Measurements from ENCODE around the gene DPEP2.

- TF ChIP-seq CTCF (IDR thresholded peaks at IDR 0.05; ENCODE audit: borderline replicate concordance, extremely low read depth, low read length, poor library complexity, severe bottlenecking) (no peak), EZH2 (IDR thresholded peaks at IDR 0.05; ENCODE audit: borderline replicate concordance, low read depth, low read length, severe bottlenecking) (no peak)
Observed at GRCh38 chr16:67945392-67945933, 53.8 kb downstream of the DPEP2 start.

Measured in DND-41 (cell line).